Stimulated activated naive CD8-positive, alpha-beta T cell treated with anti-CD3 and anti-CD28 coated beads, Interleukin-15, Interleukin-2, amounts not matched to agents 100 ng/mL and 50 ng/mL, for 24 hours (primary cell): ENCODE data around the gene CORO2B.
A peak's percentile ranks its signal among the peaks of the same experiment; 100 is the strongest.

Experiments
- H3K27ac Mint-ChIP-seq: one replicate; pipeline ENCODE4 v1.8.0; 2021; ENCODE audit warnings: mild to moderate bottlenecking, mixed read lengths
- H3K27me3 Mint-ChIP-seq: one replicate; pipeline ENCODE4 v1.8.0; 2021; ENCODE audit warnings: mixed read lengths
- H3K36me3 Mint-ChIP-seq: one replicate; pipeline ENCODE4 v1.8.0; 2021; ENCODE audit warnings: low read depth, mixed read lengths
- H3K4me1 Mint-ChIP-seq: one replicate; pipeline ENCODE4 v1.8.0; 2021; ENCODE audit warnings: low read depth, mixed read lengths
- H3K4me3 Mint-ChIP-seq: one replicate; pipeline ENCODE4 v1.8.0; 2021; ENCODE audit warnings: mild to moderate bottlenecking, mixed read lengths
- H3K9me3 Mint-ChIP-seq: one replicate; pipeline ENCODE4 v1.8.0; 2021; ENCODE audit warnings: mixed read lengths

The CORO2B gene

GRCh38 chr15:68587769-68588385 is 9.1 kb downstream of the CORO2B start:
- Mint-ChIP-seq H3K4me3 (peak overlapping the region; percentile 9), H3K27ac (peak overlapping the region; percentile 90), H3K36me3 (no peaks in the 10 kb centered on the region), H3K27me3 (no peaks in the 10 kb centered on the region), H3K4me1 (peaks cover 40% of the 10 kb centered on the region), H3K9me3 (no peaks in the 10 kb centered on the region)

GRCh38 chr15:68589053-68589452 is 10.3 kb downstream of the CORO2B start:
- Mint-ChIP-seq H3K9me3 (no peaks in the 10 kb centered on the region), H3K27ac (no peak overlapping the region), H3K27me3 (no peaks in the 10 kb centered on the region), H3K4me3 (no peak overlapping the region), H3K36me3 (no peaks in the 10 kb centered on the region), H3K4me1 (peaks cover 40% of the 10 kb centered on the region)

GRCh38 chr15:68589783-68590710 is 11.3 kb downstream of the CORO2B start:
- peaks cover 40% of the 10 kb centered on the region for H3K4me1 Mint-ChIP-seq
- no peak overlapping the region for H3K4me3 Mint-ChIP-seq
- no peaks in the 10 kb centered on the region for H3K9me3 Mint-ChIP-seq
- H3K36me3 Mint-ChIP-seq, result no peaks in the 10 kb centered on the region
- no peaks in the 10 kb centered on the region for H3K27me3 Mint-ChIP-seq
- H3K27ac Mint-ChIP-seq, result no peak overlapping the region

- no peak overlapping the region for H3K4me3 Mint-ChIP-seq
- H3K27me3 Mint-ChIP-seq, result no peaks in the 10 kb centered on the region
- no peaks in the 10 kb centered on the region for H3K9me3 Mint-ChIP-seq
- H3K36me3 Mint-ChIP-seq, result no peaks in the 10 kb centered on the region
- H3K4me1 Mint-ChIP-seq, result peaks cover 37% of the 10 kb centered on the region
- no peak overlapping the region for H3K27ac Mint-ChIP-seq
Measured at GRCh38 chr15:68590721-68591389, 12.1 kb downstream of the CORO2B start.

GRCh38 chr15:68592054-68592453 is 13.3 kb downstream of the CORO2B start:
- H3K27me3 Mint-ChIP-seq, result no peaks in the 10 kb centered on the region
- no peaks in the 10 kb centered on the region for H3K36me3 Mint-ChIP-seq
- H3K9me3 Mint-ChIP-seq, result no peaks in the 10 kb centered on the region
- no peak overlapping the region for H3K4me3 Mint-ChIP-seq
- H3K27ac Mint-ChIP-seq, result no peak overlapping the region
- peaks cover 25% of the 10 kb centered on the region for H3K4me1 Mint-ChIP-seq

GRCh38 chr15:68592544-68592943 is 13.8 kb downstream of the CORO2B start:
- no peaks in the 10 kb centered on the region for H3K27me3 Mint-ChIP-seq
- no peak overlapping the region for H3K27ac Mint-ChIP-seq
- H3K4me1 Mint-ChIP-seq, result peaks cover 20% of the 10 kb centered on the region
- H3K9me3 Mint-ChIP-seq, result no peaks in the 10 kb centered on the region
- no peaks in the 10 kb centered on the region for H3K36me3 Mint-ChIP-seq
- H3K4me3 Mint-ChIP-seq, result no peak overlapping the region

- Mint-ChIP-seq H3K27ac (no peak overlapping the region), H3K4me3 (no peak overlapping the region), H3K9me3 (no peaks in the 10 kb centered on the region), H3K4me1 (peaks cover 12% of the 10 kb centered on the region), H3K36me3 (no peaks in the 10 kb centered on the region), H3K27me3 (no peaks in the 10 kb centered on the region)
Measured at GRCh38 chr15:68593341-68593740, 14.5 kb downstream of the CORO2B start.

- Mint-ChIP-seq H3K4me3 (no peak overlapping the region), H3K36me3 (no peaks in the 10 kb centered on the region), H3K9me3 (no peaks in the 10 kb centered on the region), H3K27me3 (no peaks in the 10 kb centered on the region), H3K4me1 (peaks cover 5% of the 10 kb centered on the region), H3K27ac (no peak overlapping the region)
Measured at GRCh38 chr15:68593828-68594532, 15.2 kb downstream of the CORO2B start.

GRCh38 chr15:68594533-68595259 is 15.9 kb downstream of the CORO2B start:
- Mint-ChIP-seq H3K9me3 (no peaks in the 10 kb centered on the region), H3K4me3 (no peak overlapping the region), H3K4me1 (no peaks in the 10 kb centered on the region), H3K27me3 (no peaks in the 10 kb centered on the region), H3K27ac (no peak overlapping the region), H3K36me3 (no peaks in the 10 kb centered on the region)

GRCh38 chr15:68595260-68595564 is 16.4 kb downstream of the CORO2B start:
- no peaks in the 10 kb centered on the region for H3K27me3 Mint-ChIP-seq
- H3K4me3 Mint-ChIP-seq, result no peak overlapping the region
- no peaks in the 10 kb centered on the region for H3K4me1 Mint-ChIP-seq
- no peaks in the 10 kb centered on the region for H3K36me3 Mint-ChIP-seq
- H3K27ac Mint-ChIP-seq, result no peak overlapping the region
- H3K9me3 Mint-ChIP-seq, result no peaks in the 10 kb centered on the region

GRCh38 chr15:68595761-68596160 is 17.0 kb downstream of the CORO2B start:
- H3K4me3 Mint-ChIP-seq, result no peak overlapping the region
- H3K9me3 Mint-ChIP-seq, result no peaks in the 10 kb centered on the region
- no peak overlapping the region for H3K27ac Mint-ChIP-seq
- H3K4me1 Mint-ChIP-seq, result no peaks in the 10 kb centered on the region
- H3K36me3 Mint-ChIP-seq, result no peaks in the 10 kb centered on the region
- H3K27me3 Mint-ChIP-seq, result no peaks in the 10 kb centered on the region

GRCh38 chr15:68596691-68597090 is 17.9 kb downstream of the CORO2B start:
- H3K27me3 Mint-ChIP-seq, result no peaks in the 10 kb centered on the region
- H3K4me1 Mint-ChIP-seq, result no peaks in the 10 kb centered on the region
- H3K4me3 Mint-ChIP-seq, result no peak overlapping the region
- H3K9me3 Mint-ChIP-seq, result no peaks in the 10 kb centered on the region
- no peaks in the 10 kb centered on the region for H3K36me3 Mint-ChIP-seq
- H3K27ac Mint-ChIP-seq, result no peak overlapping the region

GRCh38 chr15:68597581-68597980 is 18.8 kb downstream of the CORO2B start:
- Mint-ChIP-seq H3K4me1 (no peaks in the 10 kb centered on the region), H3K9me3 (no peaks in the 10 kb centered on the region), H3K27me3 (no peaks in the 10 kb centered on the region), H3K4me3 (no peak overlapping the region), H3K36me3 (no peaks in the 10 kb centered on the region), H3K27ac (no peak overlapping the region)
